ENCODE measurements around the gene GFOD1. TPM values are rescaled to one million over a fixed set of nuclear protein-coding genes. Genes with fewer than 3 reads are reported as not detected.
"Not testable (repeated sequence)": the region's sequence is repeated elsewhere in the genome, so short reads cannot be mapped to it uniquely, and the experiment has no call there.

The GFOD1 gene
- total RNA-seq, 1 experiment from 2014 or later: 0.62 TPM

- peaks cover 3% of the 10 kb centered on the region; the same call in 1 of the 2 replicates for H3K36me3 ChIP-seq (ENCODE audit: control insufficient read depth, insufficient read depth, low read length)
- intact Hi-C loops (cut with micrococcal nuclease; ENCODE audit: unreplicated experiment): no loop called here
- CTCF ChIA-PET: no interaction called here
- no TSS peak for BruUV-seq (replicated peaks)
- peak within 1 kb of the TSS; percentile 72 to 79 for H3K4me3 ChIP-seq (ENCODE audit: low read depth in 2 of 2, low read length in 2 of 2)
- peak within 1 kb of the TSS; percentile 95 for H3K27ac ChIP-seq (ENCODE audit: low read length)
- no peaks in the 10 kb centered on the region for H3K9me3 ChIP-seq (ENCODE audit: control insufficient read depth, insufficient read depth, low read depth, low read length)
- TF ChIP-seq SIN3A (IDR thresholded peaks at IDR 0.05; ENCODE audit: borderline replicate concordance, insufficient read depth, low read depth, low read length) (no peak), TCF7L2 (IDR thresholded peaks at IDR 0.05; ENCODE audit: low read depth, low read length) (no peak), POLR2AphosphoS5 (IDR thresholded peaks at IDR 0.05; ENCODE audit: low read depth, low read length) (peak; percentile 82)
- TF ChIP-seq, protein P1, sequence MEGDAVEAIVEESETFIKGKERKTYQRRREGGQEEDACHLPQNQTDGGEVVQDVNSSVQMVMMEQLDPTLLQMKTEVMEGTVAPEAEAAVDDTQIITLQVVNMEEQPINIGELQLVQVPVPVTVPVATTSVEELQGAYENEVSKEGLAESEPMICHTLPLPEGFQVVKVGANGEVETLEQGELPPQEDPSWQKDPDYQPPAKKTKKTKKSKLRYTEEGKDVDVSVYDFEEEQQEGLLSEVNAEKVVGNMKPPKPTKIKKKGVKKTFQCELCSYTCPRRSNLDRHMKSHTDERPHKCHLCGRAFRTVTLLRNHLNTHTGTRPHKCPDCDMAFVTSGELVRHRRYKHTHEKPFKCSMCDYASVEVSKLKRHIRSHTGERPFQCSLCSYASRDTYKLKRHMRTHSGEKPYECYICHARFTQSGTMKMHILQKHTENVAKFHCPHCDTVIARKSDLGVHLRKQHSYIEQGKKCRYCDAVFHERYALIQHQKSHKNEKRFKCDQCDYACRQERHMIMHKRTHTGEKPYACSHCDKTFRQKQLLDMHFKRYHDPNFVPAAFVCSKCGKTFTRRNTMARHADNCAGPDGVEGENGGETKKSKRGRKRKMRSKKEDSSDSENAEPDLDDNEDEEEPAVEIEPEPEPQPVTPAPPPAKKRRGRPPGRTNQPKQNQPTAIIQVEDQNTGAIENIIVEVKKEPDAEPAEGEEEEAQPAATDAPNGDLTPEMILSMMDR (IDR thresholded peaks at IDR 0.05): no peak
- TF ChIP-seq, protein P2, sequence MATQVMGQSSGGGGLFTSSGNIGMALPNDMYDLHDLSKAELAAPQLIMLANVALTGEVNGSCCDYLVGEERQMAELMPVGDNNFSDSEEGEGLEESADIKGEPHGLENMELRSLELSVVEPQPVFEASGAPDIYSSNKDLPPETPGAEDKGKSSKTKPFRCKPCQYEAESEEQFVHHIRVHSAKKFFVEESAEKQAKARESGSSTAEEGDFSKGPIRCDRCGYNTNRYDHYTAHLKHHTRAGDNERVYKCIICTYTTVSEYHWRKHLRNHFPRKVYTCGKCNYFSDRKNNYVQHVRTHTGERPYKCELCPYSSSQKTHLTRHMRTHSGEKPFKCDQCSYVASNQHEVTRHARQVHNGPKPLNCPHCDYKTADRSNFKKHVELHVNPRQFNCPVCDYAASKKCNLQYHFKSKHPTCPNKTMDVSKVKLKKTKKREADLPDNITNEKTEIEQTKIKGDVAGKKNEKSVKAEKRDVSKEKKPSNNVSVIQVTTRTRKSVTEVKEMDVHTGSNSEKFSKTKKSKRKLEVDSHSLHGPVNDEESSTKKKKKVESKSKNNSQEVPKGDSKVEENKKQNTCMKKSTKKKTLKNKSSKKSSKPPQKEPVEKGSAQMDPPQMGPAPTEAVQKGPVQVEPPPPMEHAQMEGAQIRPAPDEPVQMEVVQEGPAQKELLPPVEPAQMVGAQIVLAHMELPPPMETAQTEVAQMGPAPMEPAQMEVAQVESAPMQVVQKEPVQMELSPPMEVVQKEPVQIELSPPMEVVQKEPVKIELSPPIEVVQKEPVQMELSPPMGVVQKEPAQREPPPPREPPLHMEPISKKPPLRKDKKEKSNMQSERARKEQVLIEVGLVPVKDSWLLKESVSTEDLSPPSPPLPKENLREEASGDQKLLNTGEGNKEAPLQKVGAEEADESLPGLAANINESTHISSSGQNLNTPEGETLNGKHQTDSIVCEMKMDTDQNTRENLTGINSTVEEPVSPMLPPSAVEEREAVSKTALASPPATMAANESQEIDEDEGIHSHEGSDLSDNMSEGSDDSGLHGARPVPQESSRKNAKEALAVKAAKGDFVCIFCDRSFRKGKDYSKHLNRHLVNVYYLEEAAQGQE (IDR thresholded peaks at IDR 0.05; ENCODE audit: insufficient read depth in 1 of 2, low read depth in 2 of 2, low read length in 1 of 2): peak in 1 of 2 experiments; percentile 39; a peak in 1 of 4 replicates
- 0 out of 2 replicates have a peak, but pooled peaks cover 3% of the 10 kb centered on the region for H3K27me3 ChIP-seq (ENCODE audit: control insufficient read depth, insufficient read depth, low read length)
- POLR2A ChIA-PET: no interaction called here
- in situ Hi-C loops (cut with HindIII; ENCODE audit: low pct_unique_long_range_greater_than_20kb, low sequenced_read_pairs): no loop called here
- ATAC-seq (peak; percentile 96), DNase-seq (ENCODE audit: low read depth, low spot score) (peak; percentile 46)
- peaks cover 11% of the 10 kb centered on the region; the same call in 1 of the 2 replicates for H3K4me1 ChIP-seq (ENCODE audit: control insufficient read depth, insufficient read depth, low read length)
Observed at GRCh38 chr6:13328076-13328874, 159.1 kb downstream of the GFOD1 start, which contains the start of gene TBC1D7. Gene TBC1D7, minus strand, starts transcription at chr6:13328537. Its CDS starts 1,639 bp downstream, at chr6:13326898.

DNA sequence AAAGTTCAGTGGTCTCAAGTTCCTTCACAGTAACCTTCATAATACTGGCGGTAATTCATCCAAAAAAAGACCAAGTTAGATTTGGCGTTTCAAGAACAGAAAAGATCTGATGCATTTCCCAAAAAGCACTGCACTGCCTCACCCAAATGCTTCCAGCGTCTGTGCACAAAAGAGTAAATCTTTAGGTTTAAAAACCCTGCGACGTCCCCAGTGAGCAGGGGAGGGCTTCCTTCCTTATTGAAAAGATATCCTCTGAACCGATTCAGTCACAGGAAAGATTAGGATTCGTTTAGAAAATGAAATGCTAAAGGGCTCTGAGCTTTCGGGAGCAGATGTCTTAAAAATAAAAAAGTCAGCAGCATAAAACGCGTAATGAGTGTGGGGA, 159.7 kb downstream of the GFOD1 start:
- TF ChIP-seq, protein P2 (IDR thresholded peaks at IDR 0.05; ENCODE audit: insufficient read depth in 1 of 2, low read depth in 2 of 2, low read length in 1 of 2): no peak
- no peak for TF ChIP-seq POLR2AphosphoS5 (IDR thresholded peaks at IDR 0.05; ENCODE audit: low read depth, low read length)
- no peak for TF ChIP-seq TCF7L2 (IDR thresholded peaks at IDR 0.05; ENCODE audit: low read depth, low read length)
- TF ChIP-seq SIN3A (IDR thresholded peaks at IDR 0.05; ENCODE audit: borderline replicate concordance, insufficient read depth, low read depth, low read length): no peak
- TF ChIP-seq, protein P1 (IDR thresholded peaks at IDR 0.05): no peak
- ATAC-seq: no peak; the same call in 1 of the 2 replicates
- no peaks in the 10 kb centered on the region for H3K9me3 ChIP-seq (ENCODE audit: control insufficient read depth, insufficient read depth, low read depth, low read length)
- H3K4me3 ChIP-seq (ENCODE audit: low read depth in 2 of 2, low read length in 2 of 2): peak overlapping the region; percentile 72 to 79
- peak overlapping the region; percentile 95 for H3K27ac ChIP-seq (ENCODE audit: low read length)
- 0 out of 2 replicates have a peak, but pooled peaks cover 3% of the 10 kb centered on the region for H3K27me3 ChIP-seq (ENCODE audit: control insufficient read depth, insufficient read depth, low read length)
- in situ Hi-C loops (cut with HindIII; ENCODE audit: low pct_unique_long_range_greater_than_20kb, low sequenced_read_pairs) (no loop called here), intact Hi-C loops (cut with micrococcal nuclease; ENCODE audit: unreplicated experiment) (no loop called here)
- peaks cover 3% of the 10 kb centered on the region; the same call in 1 of the 2 replicates for H3K36me3 ChIP-seq (ENCODE audit: control insufficient read depth, insufficient read depth, low read length)
- CTCF ChIA-PET: no interaction called here
- peaks cover 11% of the 10 kb centered on the region; the same call in 1 of the 2 replicates for H3K4me1 ChIP-seq (ENCODE audit: control insufficient read depth, insufficient read depth, low read length)
- DNase-seq (ENCODE audit: low read depth, low spot score): no peak
- POLR2A ChIA-PET: no interaction called here
- no TSS peak for BruUV-seq (replicated peaks)

DNA sequence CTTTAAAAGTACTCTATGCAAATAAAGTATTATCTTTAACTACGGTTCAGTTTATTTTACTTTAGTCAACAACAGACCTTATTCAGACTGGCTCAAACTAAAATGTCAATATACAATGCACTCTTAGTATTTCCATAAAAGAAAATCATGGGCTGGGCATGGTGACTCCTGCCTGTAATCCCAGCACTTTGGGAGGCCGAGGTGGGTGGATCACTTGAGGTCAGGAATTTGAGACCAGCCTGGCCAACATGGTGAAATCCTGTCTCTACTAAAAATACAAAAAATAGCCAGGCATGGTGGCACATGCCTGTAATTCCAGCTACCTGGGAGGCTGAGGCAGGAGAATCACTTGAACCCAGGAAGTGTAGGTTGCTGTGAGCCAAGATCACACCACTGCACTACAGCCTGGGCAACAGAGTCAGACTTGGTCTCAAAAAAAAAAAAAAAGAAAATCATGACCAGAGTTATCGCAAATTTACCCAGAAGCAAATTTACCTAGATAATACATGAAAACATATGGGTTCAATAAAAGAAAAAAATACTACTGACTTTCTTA, 161.3 kb downstream of the GFOD1 start:
- peaks cover 11% of the 10 kb centered on the region; the same call in 1 of the 2 replicates for H3K4me1 ChIP-seq (ENCODE audit: control insufficient read depth, insufficient read depth, low read length)
- H3K4me3 ChIP-seq (ENCODE audit: low read depth in 2 of 2, low read length in 2 of 2); BruUV-seq (replicated peaks); in situ Hi-C loops (cut with HindIII; ENCODE audit: low pct_unique_long_range_greater_than_20kb, low sequenced_read_pairs); H3K27ac ChIP-seq (ENCODE audit: low read length); ATAC-seq; H3K36me3 ChIP-seq (ENCODE audit: control insufficient read depth, insufficient read depth, low read length); POLR2A ChIA-PET; CTCF ChIA-PET; intact Hi-C loops (cut with micrococcal nuclease; ENCODE audit: unreplicated experiment); DNase-seq (ENCODE audit: low read depth, low spot score); H3K27me3 ChIP-seq (ENCODE audit: control insufficient read depth, insufficient read depth, low read length); H3K9me3 ChIP-seq (ENCODE audit: control insufficient read depth, insufficient read depth, low read depth, low read length): not testable (repeated sequence)

Data from Panc1 (cell line).